Measurements from ENCODE around the gene FLOT2. TPM values are rescaled to one million over a fixed set of nuclear protein-coding genes. Genes with fewer than 3 reads are reported as not detected.
"Not testable (repeated sequence)": the region's sequence is repeated elsewhere in the genome, so short reads cannot be mapped to it uniquely, and the experiment has no call there.

FLOT2 gene
- total and polyA plus RNA-seq, 7 experiments from 2014 or later: 134 to 309 (median 228) TPM

DNA sequence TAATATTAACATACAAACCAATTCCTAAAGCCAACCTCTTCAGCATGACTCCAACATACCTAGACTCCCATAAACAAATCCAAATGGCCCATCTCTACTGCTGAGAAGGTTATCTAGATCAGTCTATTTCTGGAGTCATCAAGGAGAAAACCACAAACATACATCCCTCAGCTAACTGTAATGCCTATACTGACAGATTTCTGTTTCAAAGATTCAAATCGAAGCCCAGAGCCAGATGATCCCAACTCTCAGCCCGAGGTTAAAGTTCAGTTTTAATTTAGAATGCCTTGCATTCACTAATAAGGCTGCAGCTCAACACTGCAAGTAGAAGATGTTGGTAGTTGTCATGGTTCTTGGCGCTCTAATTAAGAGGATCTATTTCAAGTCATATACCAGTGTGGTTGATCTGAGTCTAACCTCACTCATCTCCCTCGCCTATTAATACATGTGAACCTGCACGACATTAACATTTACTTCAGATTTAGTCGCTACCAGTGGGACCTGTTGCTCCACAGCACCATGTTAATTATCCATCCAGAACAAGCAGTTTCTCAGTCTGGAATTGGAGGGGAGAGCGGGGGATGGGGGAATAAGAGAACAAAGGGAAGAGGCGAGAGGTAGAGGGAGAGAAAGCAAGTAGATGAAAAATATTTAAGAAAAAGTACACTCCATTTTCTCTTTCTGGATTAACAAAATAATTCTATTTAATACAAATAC is 38.4 kb upstream of the FLOT2 start:
- H3K9me3 ChIP-seq (ENCODE audit: control insufficient read depth in 2 of 3, low read length in 3 of 3): no peaks in the 10 kb centered on the region
- Mint-ChIP-seq H3K9me3 (no peaks in the 10 kb centered on the region), H3K27ac (peak overlapping the region in 8 of 9 donors; percentile 24 to 83 (median 74)), H3K27me3 (no peaks in the 10 kb centered on the region), H3K4me1 (peaks cover 50 to 92% (median 82%) of the 10 kb centered on the region in 7 donors), H3K4me3 (peak overlapping the region in 2 of 10 donors; percentile 15 to 45), H3K36me3 (peaks cover 0 to 14% (median 0%) of the 10 kb centered on the region in 5 donors)
- H3K36me3 ChIP-seq (ENCODE audit: control insufficient read depth in 2 of 3, insufficient read depth in 3 of 3, low read length in 3 of 3): no peaks in the 10 kb centered on the region
- no peak overlapping the region for H3K4me3 ChIP-seq (ENCODE audit: low read length)
- ATAC-seq (no peak), DNase-seq (no peak)
- H3K4me1 ChIP-seq (ENCODE audit: control insufficient read depth in 2 of 2, insufficient read depth in 2 of 2, low read length in 2 of 2): peaks cover 20 to 38% of the 10 kb centered on the region in 2 donors
- intact Hi-C loops (cut with micrococcal nuclease): no loop called here
- ChIA-PET CTCF (interaction anchor here (1.2 to 1.5 kb wide), 2 partner anchors 18 to 181 kb away, joined by 3 read pairs; no protein-coding TSS in a partner anchor), POLR2A (interaction anchor here (0.5 to 12.6 kb wide), 3 partner anchors 11 to 86 kb away, joined by 3 to 107 read pairs (median 4); partner anchors contain the start of gene PHF12)
- no peaks in the 10 kb centered on the region for H3K27me3 ChIP-seq (ENCODE audit: control insufficient read depth in 2 of 2, insufficient read depth in 2 of 2, low read length in 2 of 2)
- H3K27ac ChIP-seq (ENCODE audit: low read depth, low read length): no peak overlapping the region

DNA sequence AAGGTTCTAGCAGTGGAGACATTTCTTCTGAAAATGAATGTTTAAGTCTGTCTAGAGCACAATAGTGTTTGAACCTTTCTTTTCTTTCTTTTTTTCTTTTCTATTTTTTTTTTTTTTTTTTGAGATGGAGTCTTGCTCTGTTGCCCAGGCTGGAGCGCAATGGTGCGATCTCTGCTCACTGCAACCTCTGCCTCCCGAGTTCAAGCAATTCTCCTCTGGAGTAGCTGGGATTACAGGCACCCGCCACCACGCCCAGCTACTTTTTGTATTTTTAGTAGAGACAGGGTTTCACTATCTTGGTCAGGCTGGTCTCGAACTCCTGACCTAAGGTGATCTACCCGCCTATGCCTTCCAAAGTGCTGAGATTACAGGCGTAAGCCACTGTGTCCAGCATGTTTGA is 37.0 kb upstream of the FLOT2 start:
- peaks cover 0 to 21% (median 7%) of the 10 kb centered on the region in 5 donors for H3K36me3 Mint-ChIP-seq

DNA sequence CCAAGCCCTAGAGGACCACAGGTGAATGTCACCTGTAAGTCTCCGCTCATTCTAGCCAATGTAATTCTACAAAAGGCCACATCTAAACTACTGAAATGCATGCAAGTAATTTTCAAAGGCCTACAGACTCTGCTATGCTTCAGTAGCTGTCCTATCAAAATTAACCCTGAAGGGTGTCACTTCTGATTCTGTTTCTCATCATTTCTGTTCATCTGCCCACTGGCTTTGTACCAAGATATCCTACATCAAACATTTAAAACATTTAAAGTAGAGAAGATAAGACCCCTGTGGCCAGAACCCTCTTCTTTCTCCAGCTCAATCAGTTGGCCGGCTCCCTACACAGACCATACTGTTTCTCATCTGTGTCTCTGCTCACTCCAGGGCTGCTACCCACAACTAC is 32.3 kb upstream of the FLOT2 start:
- Mint-ChIP-seq H3K36me3 (peaks cover 0 to 47% (median 18%) of the 10 kb centered on the region in 5 donors), H3K27ac (peak overlapping the region; percentile 36 to 99 (median 93)), H3K4me1 (peaks cover 38 to 85% (median 69%) of the 10 kb centered on the region in 7 donors), H3K4me3 (peak overlapping the region in 2 of 10 donors; percentile 5 to 10), H3K27me3 (no peaks in the 10 kb centered on the region), H3K9me3 (peaks cover 0 to 5% (median 0%) of the 10 kb centered on the region in 11 donors)
- Histone ChIP-seq H3K9me3 (ENCODE audit: control insufficient read depth in 2 of 3, low read length in 3 of 3) (no peaks in the 10 kb centered on the region), H3K4me3 (ENCODE audit: low read length) (no peak overlapping the region), H3K27ac (ENCODE audit: low read depth, low read length) (peak overlapping the region; percentile 38), H3K27me3 (ENCODE audit: control insufficient read depth in 2 of 2, insufficient read depth in 2 of 2, low read length in 2 of 2) (no peaks in the 10 kb centered on the region), H3K4me1 (ENCODE audit: control insufficient read depth in 2 of 2, insufficient read depth in 2 of 2, low read length in 2 of 2) (peaks cover 30 to 33% of the 10 kb centered on the region in 2 donors), H3K36me3 (ENCODE audit: control insufficient read depth in 2 of 3, insufficient read depth in 3 of 3, low read length in 3 of 3) (peaks cover 0 to 6% (median 0%) of the 10 kb centered on the region in 3 experiments)
- intact Hi-C loops (cut with micrococcal nuclease): no loop called here
- ATAC-seq (no peak), DNase-seq (no peak)
- CTCF ChIA-PET: interaction anchor here (0.6 to 1.0 kb wide), 4 partner anchors 10 to 137 kb away, joined by 3 to 4 read pairs (median 4); no protein-coding TSS in a partner anchor
- POLR2A ChIA-PET: interaction anchor here (1.0 to 1.8 kb wide), 5 partner anchors 9 to 202 kb away, joined by 3 to 6 read pairs (median 3); no protein-coding TSS in a partner anchor

More for the DNA sequence above, 37.0 kb upstream of the FLOT2 start:
- ATAC-seq; H3K9me3 ChIP-seq (ENCODE audit: control insufficient read depth in 2 of 3, low read length in 3 of 3); H3K36me3 ChIP-seq (ENCODE audit: control insufficient read depth in 2 of 3, insufficient read depth in 3 of 3, low read length in 3 of 3); H3K4me3 ChIP-seq (ENCODE audit: low read length); H3K9me3 Mint-ChIP-seq; H3K4me3 Mint-ChIP-seq; intact Hi-C loops (cut with micrococcal nuclease); H3K27ac ChIP-seq (ENCODE audit: low read depth, low read length); DNase-seq; H3K27me3 ChIP-seq (ENCODE audit: control insufficient read depth in 2 of 2, insufficient read depth in 2 of 2, low read length in 2 of 2); H3K27me3 Mint-ChIP-seq: not testable (repeated sequence)
- peaks cover 46 to 92% (median 78%) of the 10 kb centered on the region in 7 donors for H3K4me1 Mint-ChIP-seq
- CTCF ChIA-PET: interaction anchor here (0.7 to 1.2 kb wide), 3 partner anchors 11 to 170 kb away, joined by 3 to 4 read pairs (median 4); no protein-coding TSS in a partner anchor
- POLR2A ChIA-PET: interaction anchor here (0.9 to 12.6 kb wide), 5 partner anchors 9 to 91 kb away, joined by 3 to 107 read pairs (median 4); partner anchors contain the start of genes FAM222B and PHF12
- peaks cover 19 to 24% of the 10 kb centered on the region in 2 donors for H3K4me1 ChIP-seq (ENCODE audit: control insufficient read depth in 2 of 2, insufficient read depth in 2 of 2, low read length in 2 of 2)
- H3K27ac Mint-ChIP-seq: peak overlapping the region in 4 of 9 donors; percentile 15 to 73 (median 53)

DNA sequence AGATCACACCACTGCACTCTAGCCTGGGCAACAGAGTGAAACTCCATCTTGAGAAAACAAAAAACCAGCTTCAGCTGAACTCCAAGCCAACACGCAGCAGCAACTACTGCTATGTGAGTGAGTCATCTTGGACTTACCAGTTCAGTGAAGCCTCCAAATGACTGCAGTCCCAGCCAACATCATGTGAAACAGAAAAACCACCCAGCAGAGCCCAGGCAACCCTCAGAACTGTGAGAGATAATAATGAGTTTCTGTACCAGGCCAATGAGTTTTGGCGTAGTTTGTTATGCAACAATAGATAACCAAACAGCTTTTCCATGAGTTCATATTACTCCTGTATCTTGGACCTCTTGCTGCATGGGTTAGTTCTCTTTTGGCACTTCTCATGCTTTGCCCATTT is 30.5 kb upstream of the FLOT2 start:
- Histone ChIP-seq H3K4me1 (ENCODE audit: control insufficient read depth in 2 of 2, insufficient read depth in 2 of 2, low read length in 2 of 2) (peaks cover 26 to 38% of the 10 kb centered on the region in 2 donors), H3K9me3 (ENCODE audit: control insufficient read depth in 2 of 3, low read length in 3 of 3) (no peaks in the 10 kb centered on the region), H3K36me3 (ENCODE audit: control insufficient read depth in 2 of 3, insufficient read depth in 3 of 3, low read length in 3 of 3) (peaks cover 4 to 17% (median 8%) of the 10 kb centered on the region in 3 experiments), H3K27ac (ENCODE audit: low read depth, low read length) (peak overlapping the region; percentile 88), H3K27me3 (ENCODE audit: control insufficient read depth in 2 of 2, insufficient read depth in 2 of 2, low read length in 2 of 2) (no peaks in the 10 kb centered on the region), H3K4me3 (ENCODE audit: low read length) (no peak overlapping the region)
- peaks cover 0 to 5% (median 0%) of the 10 kb centered on the region in 11 donors for H3K9me3 Mint-ChIP-seq
- H3K4me1 Mint-ChIP-seq: peaks cover 35 to 81% (median 62%) of the 10 kb centered on the region in 7 donors
- no peaks in the 10 kb centered on the region for H3K27me3 Mint-ChIP-seq
- H3K27ac Mint-ChIP-seq: peak overlapping the region; percentile 93 to 99 (median 96)
- intact Hi-C loops (cut with micrococcal nuclease): no loop called here
- H3K4me3 Mint-ChIP-seq: peak overlapping the region in 2 of 10 donors; percentile 8 to 30
- peaks cover 0 to 55% (median 30%) of the 10 kb centered on the region in 5 donors for H3K36me3 Mint-ChIP-seq
- ChIA-PET CTCF (interaction anchor here (0.6 to 1.3 kb wide), 3 partner anchors 11 to 175 kb away, joined by 3 to 4 read pairs (median 3); no protein-coding TSS in a partner anchor), POLR2A (interaction anchor here (1.3 to 5.2 kb wide), 5 partner anchors 10 to 26 kb away, joined by 4 to 93 read pairs (median 11); partner anchors contain the start of gene PHF12)
- ATAC-seq: no peak
- DNase-seq: peak in 1 of 9 donors; percentile 15

DNA sequence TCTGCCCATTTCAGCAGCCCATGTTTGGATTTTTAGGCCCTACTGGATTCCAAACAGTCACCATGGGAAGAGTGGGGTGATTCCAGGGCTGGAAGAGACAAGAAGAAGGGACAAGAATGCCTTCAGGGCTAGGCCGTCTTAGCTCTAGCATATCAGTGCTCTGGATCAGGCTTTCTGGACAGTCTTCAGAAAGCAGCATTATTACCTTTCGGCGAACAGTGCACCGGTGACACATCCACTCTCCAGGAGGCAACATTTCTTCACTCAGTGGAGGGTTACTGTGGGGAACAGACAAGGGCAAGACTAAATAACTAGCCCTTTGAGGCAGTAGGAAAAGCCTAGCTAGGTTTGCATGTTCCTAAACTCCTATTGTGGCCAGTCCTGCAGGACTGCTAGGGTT is 29.3 kb upstream of the FLOT2 start:
- peaks cover 0 to 5% (median 0%) of the 10 kb centered on the region in 11 donors for H3K9me3 Mint-ChIP-seq
- DNase-seq: peak in 1 of 9 donors; percentile 6
- Histone ChIP-seq H3K27me3 (ENCODE audit: control insufficient read depth in 2 of 2, insufficient read depth in 2 of 2, low read length in 2 of 2) (no peaks in the 10 kb centered on the region), H3K4me3 (ENCODE audit: low read length) (peak overlapping the region; percentile 4), H3K9me3 (ENCODE audit: control insufficient read depth in 2 of 3, low read length in 3 of 3) (no peaks in the 10 kb centered on the region), H3K27ac (ENCODE audit: low read depth, low read length) (peak overlapping the region; percentile 88), H3K36me3 (ENCODE audit: control insufficient read depth in 2 of 3, insufficient read depth in 3 of 3, low read length in 3 of 3) (peaks cover 8 to 26% (median 8%) of the 10 kb centered on the region in 3 experiments), H3K4me1 (ENCODE audit: control insufficient read depth in 2 of 2, insufficient read depth in 2 of 2, low read length in 2 of 2) (peaks cover 26 to 38% of the 10 kb centered on the region in 2 donors)
- no peaks in the 10 kb centered on the region for H3K27me3 Mint-ChIP-seq
- intact Hi-C loops (cut with micrococcal nuclease): loop anchor here (1.0 to 2.0 kb wide), 7 partner anchors 10 to 264 kb away; partner anchors contain the start of genes DHRS13 (in 1 of the 2), PHF12 (in 1 of the 2), SUPT6H (in 1 of the 2) and TRAF4 (in 1 of the 2)
- ATAC-seq: no peak
- peak overlapping the region in 8 of 10 donors; percentile 8 to 78 (median 56) for H3K4me3 Mint-ChIP-seq
- CTCF ChIA-PET: interaction anchor here (0.9 to 1.6 kb wide), 7 partner anchors 8 to 200 kb away, joined by 3 to 8 read pairs (median 4); partner anchors contain the start of gene PHF12
- H3K27ac Mint-ChIP-seq: peak overlapping the region; percentile 93 to 99 (median 96)
- peaks cover 35 to 71% (median 56%) of the 10 kb centered on the region in 7 donors for H3K4me1 Mint-ChIP-seq
- peaks cover 0 to 59% (median 36%) of the 10 kb centered on the region in 5 donors for H3K36me3 Mint-ChIP-seq
- POLR2A ChIA-PET: interaction anchor here (0.5 to 5.2 kb wide), 16 partner anchors 8 to 591 kb away, joined by 3 to 93 read pairs (median 4); partner anchors contain the start of gene PHF12

DNA sequence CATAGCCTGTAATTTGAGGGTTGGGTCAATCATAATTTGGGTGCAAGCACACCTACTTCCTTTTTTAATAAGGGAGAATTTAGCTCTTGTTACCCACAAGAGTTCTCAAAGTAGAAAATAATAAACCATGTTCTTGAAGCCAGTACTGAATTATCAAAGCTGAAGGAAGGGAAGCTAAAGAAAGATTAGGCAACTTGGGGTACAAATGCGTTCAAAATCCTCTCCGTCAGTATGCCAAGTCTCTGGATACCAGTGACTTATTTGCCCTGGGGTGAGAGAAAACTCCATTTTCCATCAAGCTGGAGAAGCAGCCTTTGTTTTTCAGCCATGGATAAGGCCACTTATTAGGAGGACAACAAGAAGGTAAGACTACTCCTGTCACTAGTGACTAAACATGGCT is 28.8 kb upstream of the FLOT2 start:
- DNase-seq: no peak
- H3K27ac Mint-ChIP-seq: peak overlapping the region; percentile 93 to 99 (median 96)
- peak overlapping the region; percentile 34 to 82 (median 60) for H3K4me3 Mint-ChIP-seq
- no peaks in the 10 kb centered on the region for H3K27me3 Mint-ChIP-seq
- H3K4me1 ChIP-seq (ENCODE audit: control insufficient read depth in 2 of 2, insufficient read depth in 2 of 2, low read length in 2 of 2): peaks cover 26 to 38% of the 10 kb centered on the region in 2 donors
- H3K9me3 ChIP-seq (ENCODE audit: control insufficient read depth in 2 of 3, low read length in 3 of 3): no peaks in the 10 kb centered on the region
- POLR2A ChIA-PET: interaction anchor here (0.8 to 5.2 kb wide), 16 partner anchors 8 to 590 kb away, joined by 3 to 93 read pairs (median 5); partner anchors contain the start of genes FAM222B, PHF12 and RPL23A
- peaks cover 12 to 30% (median 12%) of the 10 kb centered on the region in 3 experiments for H3K36me3 ChIP-seq (ENCODE audit: control insufficient read depth in 2 of 3, insufficient read depth in 3 of 3, low read length in 3 of 3)
- H3K9me3 Mint-ChIP-seq: peaks cover 0 to 5% (median 0%) of the 10 kb centered on the region in 11 donors
- peak; percentile 21 for ATAC-seq
- intact Hi-C loops (cut with micrococcal nuclease): loop anchor here (1.0 to 2.0 kb wide), 7 partner anchors 10 to 264 kb away; partner anchors contain the start of genes DHRS13 (in 1 of the 2), PHF12 (in 1 of the 2), SUPT6H (in 1 of the 2) and TRAF4 (in 1 of the 2)
- peaks cover 35 to 67% (median 54%) of the 10 kb centered on the region in 7 donors for H3K4me1 Mint-ChIP-seq
- no peaks in the 10 kb centered on the region for H3K27me3 ChIP-seq (ENCODE audit: control insufficient read depth in 2 of 2, insufficient read depth in 2 of 2, low read length in 2 of 2)
- CTCF ChIA-PET: interaction anchor here (0.9 to 1.7 kb wide), 7 partner anchors 8 to 200 kb away, joined by 3 to 8 read pairs (median 4); partner anchors contain the start of gene PHF12
- peak overlapping the region; percentile 88 for H3K27ac ChIP-seq (ENCODE audit: low read depth, low read length)
- no peak overlapping the region for H3K4me3 ChIP-seq (ENCODE audit: low read length)
- peaks cover 0 to 63% (median 40%) of the 10 kb centered on the region in 5 donors for H3K36me3 Mint-ChIP-seq

Data from naive thymus-derived CD4-positive, alpha-beta T cell (primary cell).